ENCODE measurements around the gene MAP2K6.
"Not testable (repeated sequence)": the region's sequence is repeated elsewhere in the genome, so short reads cannot be mapped to it uniquely, and the experiment has no call there.

Gene MAP2K6

GRCh38 chr17:69457603-69458002 lies 43.1 kb downstream of the MAP2K6 start:
- no peak for DNase-seq (ENCODE audit: low read depth)

GRCh38 chr17:69460963-69461922 lies 46.7 kb downstream of the MAP2K6 start:
- no peak for DNase-seq (ENCODE audit: low read depth)

- DNase-seq (ENCODE audit: low read depth) = no peak
These were observed 47.5 kb downstream of the MAP2K6 start for GRCh38 chr17:69461951-69462369.

- DNase-seq (ENCODE audit: low read depth) = no peak
These were observed 48.4 kb downstream of the MAP2K6 start for GRCh38 chr17:69462882-69463281.

GRCh38 chr17:69466451-69466850 lies 52.0 kb downstream of the MAP2K6 start:
- no peak for DNase-seq (ENCODE audit: low read depth)

GRCh38 chr17:69466905-69467667 lies 52.6 kb downstream of the MAP2K6 start:
- DNase-seq (ENCODE audit: low read depth) = no peak

- no peak for DNase-seq (ENCODE audit: low read depth)
These were observed 53.7 kb downstream of the MAP2K6 start for GRCh38 chr17:69468207-69468606.

- DNase-seq (ENCODE audit: low read depth) = no peak
These were observed 56.2 kb downstream of the MAP2K6 start for GRCh38 chr17:69470702-69471101.

- DNase-seq (ENCODE audit: low read depth) = no peak
These were observed 56.9 kb downstream of the MAP2K6 start for GRCh38 chr17:69471406-69471805.

GRCh38 chr17:69473841-69474831 lies 59.6 kb downstream of the MAP2K6 start:
- peak; percentile 14 for DNase-seq (ENCODE audit: low read depth)

GRCh38 chr17:69477204-69477902 lies 62.9 kb downstream of the MAP2K6 start:
- no peak for DNase-seq (ENCODE audit: low read depth)

GRCh38 chr17:69477903-69478266 lies 63.4 kb downstream of the MAP2K6 start:
- no peak for DNase-seq (ENCODE audit: low read depth)

GRCh38 chr17:69478916-69479315 lies 64.4 kb downstream of the MAP2K6 start:
- DNase-seq (ENCODE audit: low read depth) = no peak

- not testable (repeated sequence) for DNase-seq (ENCODE audit: low read depth)
These were observed 65.3 kb downstream of the MAP2K6 start for GRCh38 chr17:69479756-69480155.

- no peak for DNase-seq (ENCODE audit: low read depth)
These were observed 65.7 kb downstream of the MAP2K6 start for GRCh38 chr17:69480245-69480644.

- no peak for DNase-seq (ENCODE audit: low read depth)
These were observed 70.8 kb downstream of the MAP2K6 start for GRCh38 chr17:69485251-69485661.

- no peak for DNase-seq (ENCODE audit: low read depth)
These were observed 71.6 kb downstream of the MAP2K6 start for GRCh38 chr17:69485901-69486643.

GRCh38 chr17:69486779-69487637 lies 72.5 kb downstream of the MAP2K6 start:
- no peak for DNase-seq (ENCODE audit: low read depth)

GRCh38 chr17:69489313-69489712 lies 74.8 kb downstream of the MAP2K6 start:
- no peak for DNase-seq (ENCODE audit: low read depth)

All from stromal cell of bone marrow (primary cell).